Aortic smooth muscle cell (primary cell): ENCODE measurements around the gene GAPT. TPM values are rescaled to one million over a fixed set of nuclear protein-coding genes. Genes with fewer than 3 reads are reported as not detected.

Experiments used
- total RNA-seq: library from RNA; depleted of rRNA; stranded (reverse); fragments of >200 nt; gene quantifications from 2 replicates; pipeline ENCODE4 v1.2.3, GENCODE V29; 2014

GAPT gene
- total RNA-seq, result not detected in 2 replicates

GRCh38 chr5:58491216-58491892, at the start of gene GAPT:
TSS of gene GAPT (plus strand) at chr5:58491435. CDS start at chr5:58494537, 3,102 bp downstream.

GRCh38 chr5:58460002-58460731, 31.1 kb upstream of the GAPT start, which contains the start of gene PLK2:
TSS of gene PLK2 (minus strand) at chr5:58460086. CDS start at chr5:58459959, 127 bp downstream.

Other genes starting within 250 kb of the GAPT start
- gene PLK2, start 31.3 kb upstream of the GAPT start, total RNA-seq, result 96.7 and 339 TPM in 2 replicates
- not detected in 2 replicates for gene RAB3C, start 91.6 kb downstream of the GAPT start, total RNA-seq